Amniotic epithelial cell (primary cell): ENCODE data around the gene PEMT.
A peak's percentile ranks its signal among the peaks of the same experiment; 100 is the strongest.

Experiments
- DNase-seq: peaks from one replicate; pipeline ENCODE4 v3.0.0-alpha.2; 2010; ENCODE audit warnings: low read depth

Gene PEMT

DNA sequence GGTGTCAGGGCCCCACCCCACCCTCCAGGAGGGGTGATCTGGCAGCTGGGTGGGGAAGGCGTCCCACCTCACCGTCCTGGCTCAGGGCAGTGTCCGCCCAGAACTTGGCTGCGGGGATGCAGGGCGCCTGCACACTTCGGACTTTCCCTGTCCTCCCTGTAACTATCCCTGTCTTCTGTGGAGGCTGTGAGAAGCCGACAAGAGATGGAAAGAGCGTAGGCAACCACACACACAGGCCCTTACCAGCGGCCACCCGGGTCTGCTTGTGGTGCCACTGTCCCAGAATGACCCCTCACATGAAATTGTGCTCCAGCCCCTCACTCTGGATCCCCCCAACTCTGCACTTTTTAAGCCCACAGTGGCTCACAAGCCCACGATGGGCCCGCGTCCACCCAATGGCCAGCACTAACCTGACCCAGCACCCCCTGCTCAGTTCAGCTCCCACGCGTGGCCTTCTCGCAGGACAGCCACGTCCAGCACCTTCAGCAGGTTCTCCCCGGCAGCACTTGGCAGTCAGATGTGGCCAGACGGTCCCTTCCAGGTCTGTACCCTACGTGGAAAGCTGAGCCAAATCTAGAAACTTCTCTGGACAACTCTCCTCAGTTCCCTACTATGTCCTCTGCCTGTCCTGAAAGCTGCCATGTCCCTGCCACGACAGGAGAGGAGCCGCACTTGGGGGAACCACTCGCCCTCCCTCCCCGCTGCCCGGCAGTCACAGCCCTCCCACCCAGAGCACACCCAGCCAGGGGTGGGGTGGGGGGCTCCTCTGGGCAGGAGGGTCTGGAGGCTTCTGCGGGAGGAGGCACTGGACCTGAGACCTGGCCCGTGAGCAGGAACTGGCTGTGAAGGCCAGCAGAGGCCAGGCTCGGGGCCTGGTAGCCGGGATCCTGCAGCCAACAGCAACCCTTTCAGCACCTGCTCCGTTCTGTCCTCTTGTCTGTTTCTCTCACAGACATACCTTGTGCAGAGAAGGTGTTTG lies 38.0 kb downstream of the PEMT start:
- DNase-seq = no peak

DNA sequence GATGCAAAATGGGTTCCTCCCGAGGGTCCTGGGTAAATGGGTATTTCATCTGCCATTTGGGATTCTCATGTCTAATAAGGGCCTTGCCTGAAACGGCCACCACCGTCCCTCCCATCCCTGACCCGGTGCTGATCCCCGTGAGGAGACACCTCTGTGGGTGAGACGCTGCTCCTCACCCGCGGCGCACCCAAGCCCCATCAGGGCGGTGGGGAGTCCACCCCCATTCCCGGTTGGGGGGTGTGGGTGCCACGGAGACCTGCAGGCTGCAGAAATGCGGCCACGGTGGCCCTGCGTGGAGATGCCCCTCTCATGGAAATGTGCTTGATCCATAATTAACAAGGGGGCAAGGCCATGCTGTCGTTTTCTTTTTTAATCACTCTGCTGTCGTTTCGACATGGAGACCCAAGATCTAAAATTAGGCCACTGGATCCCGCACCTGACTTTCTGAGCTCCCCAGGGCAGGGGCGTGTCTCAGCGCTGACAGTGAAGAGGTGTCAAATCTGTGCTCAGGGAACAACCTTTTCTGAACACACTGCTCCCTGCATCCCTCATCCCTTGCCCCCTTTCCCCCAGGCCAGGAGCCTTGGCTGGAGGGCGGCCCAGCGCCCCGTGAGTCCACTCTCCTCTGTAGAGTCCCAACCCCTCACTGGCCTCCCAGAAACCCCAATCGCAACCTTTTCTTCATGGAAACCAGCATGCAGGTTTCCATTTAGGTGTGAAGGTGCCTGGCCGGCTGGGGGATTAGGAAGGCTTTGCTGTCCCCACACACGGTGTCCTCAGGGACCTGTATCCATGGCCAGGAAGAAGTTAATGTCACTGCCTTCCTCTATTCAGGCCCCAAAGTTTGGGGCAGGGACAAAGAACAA lies 38.9 kb downstream of the PEMT start:
- DNase-seq = no peak

DNA sequence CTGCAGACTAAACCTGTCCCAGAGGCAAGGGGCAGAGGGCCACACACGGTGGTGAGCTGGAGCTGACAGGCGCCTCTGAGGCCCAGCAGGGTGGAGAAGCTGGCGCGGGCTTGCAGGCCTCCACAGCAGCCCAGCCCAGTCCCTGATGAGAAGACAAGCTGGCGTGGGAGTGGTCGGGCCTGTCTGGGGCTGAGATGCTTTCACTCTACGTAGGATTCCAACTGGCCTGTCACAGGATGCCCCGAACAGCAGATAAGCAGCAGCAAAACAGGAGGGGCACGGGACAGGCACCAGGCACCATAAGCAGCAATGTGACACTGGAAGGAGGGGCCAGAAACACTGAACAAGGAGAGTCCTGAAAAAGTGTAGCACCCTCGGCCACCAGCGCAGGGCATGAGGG lies 40.1 kb downstream of the PEMT start:
- DNase-seq = peak; percentile 52

DNA sequence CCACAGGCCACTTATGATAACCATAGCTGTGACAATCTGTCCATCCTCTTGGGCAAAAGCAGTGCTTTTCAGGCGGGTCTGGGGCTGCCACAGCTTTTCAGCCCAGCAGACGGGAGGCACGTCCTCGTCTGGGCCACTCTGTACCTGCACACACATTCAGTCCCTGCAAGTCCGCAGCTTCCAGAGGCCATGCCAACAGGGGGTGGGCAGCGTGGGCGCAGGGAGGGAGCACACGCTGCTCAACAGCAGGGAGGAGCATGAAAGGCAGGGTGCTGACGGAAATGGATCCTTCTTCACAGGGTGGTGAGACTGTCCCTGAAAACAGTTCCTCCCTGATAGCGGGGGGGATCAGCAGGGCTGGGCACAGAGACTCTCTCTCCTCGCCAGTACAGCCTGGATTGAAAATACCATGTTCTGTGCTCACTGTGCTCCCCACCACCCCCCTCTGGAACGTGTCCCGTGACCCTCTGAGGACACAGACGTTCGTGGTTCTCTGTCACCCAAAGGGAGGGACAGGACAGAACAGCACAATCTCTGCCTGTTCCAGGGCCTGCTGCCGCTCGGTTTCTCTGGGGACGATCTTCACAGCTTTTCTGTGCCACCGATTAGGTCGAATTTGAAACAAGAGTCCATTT lies 41.7 kb downstream of the PEMT start:
- no peak for DNase-seq

DNA sequence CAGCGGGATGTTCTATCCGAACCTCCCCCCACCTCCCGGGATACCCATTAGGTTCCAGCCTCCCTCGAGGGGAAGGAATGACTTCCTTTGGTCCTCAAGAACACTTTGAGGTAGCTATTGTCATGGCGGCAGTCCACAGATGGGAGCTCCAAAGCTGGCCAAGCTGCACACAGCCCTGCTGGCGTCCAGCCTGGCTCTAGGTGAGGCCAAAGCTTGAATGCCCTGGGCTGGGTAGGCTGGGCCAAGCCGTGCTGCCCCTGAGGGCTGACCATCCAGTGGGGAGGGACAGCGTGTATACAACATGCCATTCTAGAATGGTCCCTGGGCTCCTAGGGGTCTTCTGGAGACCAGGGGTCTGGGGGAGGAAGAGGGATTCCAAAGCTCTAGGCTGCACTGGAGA lies 43.5 kb downstream of the PEMT start:
- DNase-seq = no peak

DNA sequence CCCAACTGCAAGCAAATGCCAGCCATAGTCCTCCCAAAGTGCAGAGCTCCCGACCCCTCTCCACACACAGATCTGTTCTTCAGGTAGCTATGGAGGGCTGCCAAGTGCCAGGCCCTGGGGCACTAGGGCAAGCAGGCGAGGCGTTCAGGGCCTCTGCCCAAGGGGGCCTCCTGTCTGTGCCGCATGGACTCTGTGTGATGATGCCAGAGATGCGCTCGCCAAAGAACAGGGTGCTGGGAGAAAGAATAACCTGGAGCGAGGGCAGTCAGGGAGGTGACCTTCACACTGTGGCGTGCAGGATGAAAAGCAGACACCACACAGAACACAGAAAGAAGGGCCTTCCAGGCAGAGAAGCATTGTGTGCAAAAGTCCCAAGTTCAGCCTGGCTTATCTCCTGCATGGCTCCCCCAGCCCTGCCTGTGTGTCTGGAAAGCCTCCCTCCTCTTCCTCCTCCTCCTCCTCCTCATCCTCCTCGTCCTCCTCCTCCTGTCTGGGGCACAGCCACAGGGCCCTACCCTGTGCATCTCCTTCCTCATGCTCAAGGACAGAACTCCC lies 44.2 kb downstream of the PEMT start:
- DNase-seq = no peak

DNA sequence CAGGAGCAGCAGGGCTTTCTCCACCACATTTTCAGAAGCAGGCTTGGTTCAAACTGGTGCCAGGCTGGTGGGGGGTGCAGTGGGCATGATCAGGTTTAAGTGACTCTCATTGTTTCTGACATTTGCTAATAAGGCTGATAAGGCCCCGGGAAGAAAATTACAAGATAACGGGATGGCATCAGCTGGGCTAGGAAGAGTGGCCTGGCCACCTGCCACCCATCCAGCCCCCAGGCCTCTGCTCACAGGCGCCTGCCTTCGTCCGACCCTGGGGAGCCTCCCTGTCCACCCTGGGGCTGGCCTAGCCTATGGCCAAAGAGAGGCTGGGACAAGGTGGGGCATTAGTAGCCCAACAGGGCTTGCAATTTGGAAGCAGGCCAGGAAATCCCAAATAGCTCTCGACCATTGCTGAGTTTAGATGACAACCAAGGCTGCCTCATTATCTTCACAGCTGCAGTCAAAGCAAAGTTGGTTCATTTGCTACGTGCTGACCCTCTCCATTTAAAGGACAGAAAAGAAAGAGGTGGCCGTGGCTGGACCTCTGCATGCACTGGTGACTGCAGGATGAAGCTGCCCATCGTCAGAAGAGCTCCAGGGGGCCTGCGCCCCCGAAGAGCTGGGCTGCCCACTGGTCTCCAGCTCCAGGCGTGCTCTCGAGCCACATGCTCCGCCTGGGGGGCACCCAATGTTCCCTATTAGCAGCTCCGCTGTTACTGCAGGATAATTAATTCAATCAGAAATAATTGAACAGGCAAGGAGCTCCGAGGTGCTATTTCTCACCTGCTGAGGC lies 44.9 kb downstream of the PEMT start:
- DNase-seq = no peak

DNA sequence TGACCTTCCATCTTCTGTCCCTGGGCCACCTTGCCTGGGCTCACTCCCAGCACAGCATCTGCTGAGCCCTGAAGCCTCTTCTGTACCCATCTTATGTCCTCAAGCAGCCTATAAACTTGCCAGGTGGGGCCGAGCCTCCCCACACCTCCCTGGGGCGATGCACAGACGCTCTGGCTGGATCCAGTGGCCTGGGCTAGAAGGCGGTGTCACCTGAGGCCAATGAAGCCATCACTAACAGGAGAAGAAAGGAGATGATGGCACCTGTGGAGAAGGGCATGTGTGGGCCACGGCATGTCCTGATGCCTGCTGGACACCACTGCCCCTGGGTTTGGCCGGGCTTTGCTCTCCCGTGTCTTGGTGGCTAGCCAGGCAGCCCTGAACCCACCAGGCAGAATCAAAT lies 45.5 kb downstream of the PEMT start:
- no peak for DNase-seq

DNA sequence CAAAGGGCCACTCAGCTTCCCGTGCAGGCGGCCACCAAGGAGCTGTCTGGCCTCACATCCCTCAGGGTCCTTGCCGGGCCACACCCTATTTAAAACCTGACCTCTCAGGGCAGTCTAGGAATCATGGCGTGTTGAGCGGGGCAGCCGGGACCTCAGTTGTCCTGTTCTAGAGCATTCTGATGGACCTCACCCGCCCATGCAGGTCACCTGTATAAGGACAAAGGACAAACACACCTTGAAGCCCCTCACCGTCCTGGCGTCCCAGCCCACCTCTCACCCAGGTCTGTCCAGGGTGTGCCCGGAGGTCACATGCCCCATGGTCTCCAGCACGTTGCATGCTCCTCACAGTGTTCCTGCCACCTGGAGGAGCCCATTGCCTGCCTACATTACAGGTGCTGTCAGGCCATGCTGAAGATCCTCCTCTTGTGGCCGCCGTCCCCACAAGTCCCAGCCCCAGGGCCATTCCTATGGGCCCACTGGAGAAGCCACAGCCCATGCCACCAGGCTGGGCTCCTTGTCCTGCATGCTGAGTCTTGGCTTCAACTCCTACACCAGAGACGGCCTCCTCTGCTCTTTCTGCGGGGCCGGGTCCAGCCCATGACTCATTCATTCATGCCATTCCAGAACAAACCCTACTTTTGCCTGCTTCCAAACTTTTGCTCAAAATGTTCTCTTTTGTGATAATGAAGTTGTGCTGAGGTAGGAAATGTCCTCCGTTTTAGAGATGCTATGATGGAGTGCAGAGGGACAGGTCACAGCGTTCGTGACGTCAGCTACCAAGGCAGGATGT lies 46.3 kb downstream of the PEMT start:
- peak; percentile 35 for DNase-seq

DNA sequence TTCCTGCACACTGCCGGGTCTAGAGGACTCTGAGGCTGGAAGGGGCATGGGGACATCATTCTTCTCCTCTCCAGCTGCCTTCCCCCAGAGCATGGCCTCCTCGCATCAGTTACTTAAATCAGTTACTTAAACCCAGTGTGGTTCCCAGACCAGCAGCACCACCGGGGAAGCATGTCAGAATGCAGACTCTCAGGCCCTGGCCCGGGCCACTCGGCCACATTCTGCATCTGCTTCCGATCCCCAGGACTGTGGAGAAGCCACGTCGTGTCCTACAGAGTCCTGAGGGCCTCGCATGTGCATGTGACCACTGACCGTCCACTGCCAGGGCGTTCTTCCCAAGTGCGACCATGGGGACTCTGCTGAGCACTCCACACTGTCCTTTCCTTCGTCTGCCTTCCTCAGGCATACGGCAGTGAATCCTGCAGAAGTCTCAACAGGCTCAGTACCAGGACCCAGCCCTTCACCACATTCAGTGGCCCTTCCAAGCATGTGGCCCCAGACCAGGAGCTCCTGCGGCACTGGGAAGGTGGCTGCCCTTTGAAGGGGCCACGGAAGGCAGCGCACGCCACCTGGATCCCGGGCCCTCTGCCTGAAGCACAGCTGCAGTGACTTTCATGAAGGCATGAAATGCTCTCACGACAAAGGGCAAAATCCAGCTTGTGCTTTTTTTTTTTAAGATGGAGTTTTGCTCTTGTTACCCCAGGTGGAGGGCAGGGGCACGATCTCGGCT lies 48.4 kb downstream of the PEMT start:
- no peak for DNase-seq

DNA sequence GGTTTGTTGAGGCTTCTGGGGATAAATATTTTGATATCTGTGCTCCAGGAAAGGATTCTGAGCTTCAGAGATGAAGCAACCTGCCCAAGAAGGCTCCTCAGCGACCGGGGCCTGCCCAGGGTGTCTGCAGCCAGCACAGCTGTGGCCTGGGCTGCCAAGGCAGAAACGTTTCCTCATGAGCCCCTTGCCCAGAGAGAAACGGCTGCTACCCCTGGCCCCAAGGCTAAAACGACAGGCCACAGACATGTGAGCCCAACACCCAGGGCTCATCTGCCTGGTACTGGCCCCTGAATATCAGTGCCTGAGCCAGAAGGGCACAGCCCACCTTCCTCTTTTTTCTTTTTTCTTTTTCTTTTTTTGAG lies 49.9 kb downstream of the PEMT start:
- DNase-seq = no peak

DNA sequence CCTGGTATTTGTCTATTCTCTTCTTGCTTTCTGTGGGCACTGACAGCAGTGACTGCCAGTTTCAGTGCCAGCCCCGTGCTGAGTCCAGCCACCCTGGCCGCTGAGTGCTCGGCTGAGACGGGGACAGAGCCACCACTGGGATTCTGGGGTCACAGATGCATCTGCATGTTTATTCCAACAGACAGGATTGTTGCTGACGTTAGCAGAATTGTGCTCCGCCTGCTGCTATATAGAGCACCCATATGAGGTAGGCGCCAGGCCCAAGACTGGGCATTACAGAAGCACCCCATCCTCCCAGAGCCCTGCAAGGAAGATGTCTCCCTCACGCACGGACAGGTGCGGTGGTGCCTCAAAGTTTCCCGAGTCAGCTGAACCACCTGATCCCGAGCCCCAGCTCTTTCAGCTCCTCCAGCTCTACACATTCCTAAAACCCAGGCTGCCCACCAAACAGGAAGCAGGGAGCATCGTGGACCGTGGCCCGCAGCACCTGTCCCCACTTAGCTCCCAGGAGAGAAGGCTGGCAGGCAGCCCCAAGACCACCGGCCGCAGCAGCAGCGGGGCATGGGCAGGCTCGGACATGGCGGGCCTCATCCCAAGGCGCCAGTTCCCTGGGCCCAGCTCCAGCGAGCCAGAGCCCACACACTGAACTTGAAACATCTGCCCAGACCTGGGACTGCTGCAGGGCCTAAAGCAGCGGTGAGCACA lies 50.4 kb downstream of the PEMT start:
- no peak for DNase-seq

DNA sequence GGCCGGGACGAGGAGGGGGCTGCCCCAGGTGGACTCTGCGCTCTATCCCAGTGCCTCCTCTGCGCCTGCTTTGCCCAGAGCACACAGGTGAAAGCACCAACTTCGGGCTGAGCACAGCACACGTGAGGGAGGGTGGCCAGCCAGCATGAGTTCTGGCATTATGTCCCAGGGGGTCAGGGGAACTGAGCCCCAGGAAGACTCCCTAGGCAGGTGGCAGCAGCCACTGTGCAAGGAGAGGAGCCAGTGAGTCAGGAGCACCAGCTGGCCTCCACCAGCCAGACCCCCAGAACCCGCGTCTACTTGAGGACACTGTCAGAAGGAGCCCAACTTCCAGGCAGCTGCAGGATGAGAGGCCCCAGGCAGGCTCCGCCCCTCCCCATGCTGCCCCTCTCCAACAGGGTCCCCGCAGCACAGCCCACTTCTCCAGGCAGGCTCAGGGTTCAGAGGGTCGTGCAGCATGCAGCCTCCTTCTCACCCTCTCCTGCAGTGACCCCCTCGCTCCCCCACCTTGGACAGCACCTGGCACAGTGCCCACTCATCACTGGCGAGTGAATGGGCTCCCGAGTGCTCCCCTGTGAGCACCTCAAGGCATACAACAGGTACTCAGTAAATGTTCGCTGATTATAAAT lies 51.1 kb downstream of the PEMT start:
- DNase-seq = no peak

DNA sequence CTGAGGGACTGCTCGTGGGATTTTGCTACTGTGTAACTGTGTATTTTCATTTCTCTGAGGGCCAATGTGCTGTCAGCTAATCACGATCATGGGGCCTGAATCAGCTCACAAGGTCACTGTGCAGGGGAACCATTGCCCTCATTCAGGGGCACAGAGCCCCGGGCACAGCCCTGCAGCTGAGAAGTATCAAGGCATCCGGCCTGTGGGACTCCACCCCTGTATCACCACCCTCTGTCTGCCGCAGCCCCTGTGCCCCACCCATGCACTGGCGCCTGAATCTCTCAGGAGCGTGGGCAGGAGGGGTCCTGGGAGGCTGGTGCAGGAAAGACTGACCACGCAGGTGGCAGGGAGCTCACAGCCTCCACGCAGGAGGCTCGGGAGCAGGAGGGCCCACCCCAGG lies 51.9 kb downstream of the PEMT start:
- DNase-seq = no peak

DNA sequence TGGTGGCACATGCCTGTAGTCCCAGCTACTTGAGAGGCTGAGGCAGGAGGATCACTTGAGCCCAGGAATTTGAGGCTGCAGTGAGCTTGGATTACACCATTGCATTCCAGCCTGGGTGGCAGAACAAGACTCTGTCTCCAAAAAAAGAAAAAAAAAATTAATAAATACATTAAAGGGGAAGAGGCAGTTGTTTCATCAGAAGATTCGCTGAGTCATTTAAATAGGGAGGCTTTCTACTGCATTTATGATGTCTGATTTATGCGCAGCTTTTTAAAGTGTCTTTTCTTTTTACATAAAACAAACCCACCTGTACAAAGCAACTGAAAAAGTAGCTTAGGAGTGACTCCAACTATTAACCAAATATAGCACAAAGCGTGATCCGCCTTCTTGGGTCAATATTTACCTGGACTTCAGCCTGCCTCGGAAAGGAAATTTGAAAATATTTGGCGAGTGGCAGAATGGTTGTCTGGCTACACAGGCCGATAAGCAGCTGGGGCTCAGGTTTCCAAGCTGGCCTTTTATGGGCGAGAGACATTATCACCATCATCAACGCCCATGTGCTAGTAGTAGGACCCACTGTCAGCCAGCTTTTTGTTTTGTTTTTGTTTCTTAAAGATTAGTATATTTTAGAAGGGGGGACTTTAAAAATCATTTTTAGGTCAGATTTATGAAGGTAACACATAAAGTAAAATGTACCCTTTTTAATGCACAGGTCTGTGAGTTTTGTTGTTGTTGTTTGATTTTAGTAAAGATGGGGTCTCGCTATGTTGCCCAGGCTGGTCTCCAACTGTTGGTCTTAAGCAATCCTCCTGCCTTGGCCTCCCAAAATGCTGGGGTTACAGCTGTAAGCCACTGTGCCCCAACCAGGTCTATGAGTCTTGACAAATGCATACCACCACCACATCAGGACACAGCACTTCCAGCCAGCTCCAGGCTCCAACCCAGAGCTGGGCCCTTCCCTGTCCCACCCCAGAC lies 52.8 kb downstream of the PEMT start:
- peak; percentile 20 for DNase-seq

DNA sequence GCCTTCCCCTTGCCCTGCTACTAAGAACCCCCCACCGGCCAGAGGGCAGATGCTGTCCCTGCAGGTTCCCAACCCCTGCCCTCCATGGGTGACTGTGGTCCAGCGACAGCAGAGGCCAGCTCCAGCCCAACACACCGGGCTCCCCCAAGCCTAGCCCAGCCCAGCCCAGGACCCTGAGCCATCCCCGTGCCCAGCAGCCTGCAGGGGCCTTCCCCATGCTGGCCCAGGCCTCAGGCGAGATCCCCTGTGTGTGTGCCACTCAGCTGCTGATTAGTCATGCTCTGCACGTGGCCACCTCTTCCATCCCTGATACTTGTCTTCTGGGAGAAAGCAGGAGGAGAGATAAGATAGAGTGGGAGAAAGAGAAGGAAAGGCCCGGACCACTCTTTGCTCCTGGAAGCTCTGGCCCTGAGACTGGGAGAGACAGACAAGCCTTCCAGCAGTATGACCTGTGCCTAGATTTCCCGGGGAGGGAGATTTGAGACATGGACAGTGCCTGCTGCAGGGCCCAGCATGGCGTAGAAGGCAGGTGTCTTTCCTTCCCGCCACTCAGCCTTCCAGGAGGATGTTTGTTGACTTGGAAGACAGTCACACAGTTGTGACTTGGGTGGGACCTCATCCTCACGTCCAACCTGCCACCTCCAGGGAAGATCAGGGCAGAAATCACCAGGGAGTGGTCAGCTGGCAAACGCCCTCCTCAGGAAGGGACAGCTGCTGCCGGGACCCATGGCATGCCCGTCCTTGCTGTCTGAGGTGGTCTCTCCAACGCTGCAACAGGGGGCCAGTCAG lies 54.0 kb downstream of the PEMT start:
- DNase-seq = peak; percentile 57

DNA sequence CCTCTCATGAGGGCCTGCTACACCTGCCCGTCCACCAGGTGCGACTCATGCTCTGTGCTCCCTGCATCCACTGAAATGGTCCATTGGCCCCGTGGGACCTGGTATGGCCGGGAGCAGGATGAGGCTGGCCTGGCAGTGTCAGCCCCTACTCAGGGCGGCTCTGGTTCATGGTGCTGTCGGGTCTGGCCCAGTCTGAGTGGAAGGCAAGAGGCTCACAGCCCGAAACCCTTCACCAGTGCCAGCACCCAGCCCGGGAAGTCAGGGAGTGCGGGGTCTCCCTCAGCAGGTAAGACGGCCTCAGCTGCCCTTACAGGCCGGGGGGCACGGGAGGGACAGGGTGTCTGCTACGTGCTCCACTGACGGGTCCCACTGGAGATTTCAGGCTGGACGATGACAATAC lies 54.8 kb downstream of the PEMT start:
- DNase-seq = no peak
